GM23248 (cell line): ENCODE data around the gene RGL1. TPM values are rescaled to one million over a fixed set of nuclear protein-coding genes. Genes with fewer than 3 reads are reported as not detected.

Source experiments
- DNase-seq: peaks from one replicate; pipeline ENCODE4 v3.0.0-alpha.2; 2015
- H2AFZ ChIP-seq: fragments of 200-600 bp; sonication (generic); 2 replicates; pipeline ENCODE4 v1.6.1; 2016; ENCODE audit warnings: antibody characterized with exemption
- H3F3A ChIP-seq: fragments of 200-600 bp; sonication (generic); 2 replicates; pipeline ENCODE4 v1.6.1; 2016; ENCODE audit warnings: mild to moderate bottlenecking, antibody characterized with exemption, mixed run types; ENCODE audit not compliant: insufficient read depth
- H3K27ac ChIP-seq: fragments of 200-600 bp; sonication (generic); 2 replicates; pipeline ENCODE4 v1.5.1; 2016; ENCODE audit warnings: mild to moderate bottlenecking
- H3K27me3 ChIP-seq: fragments of 200-600 bp; sonication (generic); replicated peaks from 2 replicates; pipeline ENCODE4 v1.6.1; 2016; ENCODE audit warnings: mild to moderate bottlenecking; ENCODE audit not compliant: insufficient read depth
- H3K36me3 ChIP-seq: fragments of 200-600 bp; sonication (generic); 2 replicates; pipeline ENCODE4 v1.6.1; 2016; ENCODE audit warnings: low read depth, mild to moderate bottlenecking
- H3K4me1 ChIP-seq: fragments of 200-600 bp; sonication (generic); 2 replicates; pipeline ENCODE4 v1.6.1; 2016; ENCODE audit warnings: mild to moderate bottlenecking; ENCODE audit not compliant: insufficient read depth
- H3K4me2 ChIP-seq: fragments of 200-600 bp; sonication (generic); one replicate; pipeline ENCODE4 v1.6.1; 2016; ENCODE audit warnings: mild to moderate bottlenecking; ENCODE audit not compliant: unreplicated experiment
- H3K4me3 ChIP-seq: fragments of 200-600 bp; sonication (generic); 2 replicates; pipeline ENCODE4 v1.5.1; 2016; ENCODE audit warnings: mild to moderate bottlenecking
- H3K79me2 ChIP-seq: fragments of 200-600 bp; sonication (generic); 2 replicates; pipeline ENCODE4 v1.6.1; 2016; ENCODE audit warnings: mild to moderate bottlenecking; ENCODE audit not compliant: insufficient read depth
- H3K9ac ChIP-seq: fragments of 200-600 bp; sonication (generic); 2 replicates; pipeline ENCODE4 v1.6.1; 2016; ENCODE audit warnings: mild to moderate bottlenecking
- H3K9me2 ChIP-seq: fragments of 200-600 bp; sonication (generic); 2 replicates; pipeline ENCODE4 v1.6.1; 2016; ENCODE audit warnings: mixed run types, mild to moderate bottlenecking, moderate library complexity; ENCODE audit not compliant: insufficient read depth
- H3K9me3 ChIP-seq: fragments of 200-600 bp; sonication (generic); one replicate; pipeline ENCODE4 v1.6.1; 2017; ENCODE audit warnings: low read depth
- H4K20me1 ChIP-seq: fragments of 200-600 bp; sonication (generic); 2 replicates; pipeline ENCODE4 v1.6.0; 2016; ENCODE audit not compliant: insufficient read depth
- EZH2 ChIP-seq: fragments of 200-600 bp; sonication (generic); IDR thresholded peaks from 2 replicates; pipeline ENCODE4 v1.6.1; 2018; ENCODE audit warnings: antibody characterized with exemption, mild to moderate bottlenecking; ENCODE audit not compliant: insufficient read depth, poor library complexity, severe bottlenecking
- EZH2phosphoT487 ChIP-seq: fragments of 200-600 bp; sonication (generic); IDR thresholded peaks from 2 replicates; pipeline ENCODE4 v1.6.1; 2018; ENCODE audit warnings: antibody characterized with exemption, moderate library complexity, mild to moderate bottlenecking, low read depth; ENCODE audit not compliant: insufficient read depth
- WGBS, 2 experiments: methylation state at CpG; one replicate each; pipeline ENCODE4 v1.1.6; 2015 to 2017; ENCODE audit warnings: low lambda C conversion rate in 2 of 2, low coverage in 1 of 2; ENCODE audit errors: missing lambda C conversion rate in 2 of 2; 5-methylcytosine and 5-hydroxymethylcytosine counted together
- in situ Hi-C: fragments of 300-500 bp; cut with MboI; formaldehyde crosslinking; loops from 2 replicates; pipeline ENCODE4 v1.15.0; 2020
- polyA plus RNA-seq: library from polyadenylated mRNA; unstranded; fragments of >200 nt; fragmentation: Nextera tagmentation; extraction: Ambion mirVana; gene quantifications from 2 replicates; pipeline ENCODE4 v1.2.1, GENCODE V29; 2016
- total RNA-seq: library from RNA; depleted of rRNA; stranded (reverse); fragments of >200 nt; shearing (Covaris generic); gene quantifications from 2 replicates; pipeline ENCODE4 v1.2.3, GENCODE V29; 2014

RGL1 gene
- total and polyA plus RNA-seq, 2 experiments from 2014 or later = 9.4 to 13.4 TPM

DNA sequence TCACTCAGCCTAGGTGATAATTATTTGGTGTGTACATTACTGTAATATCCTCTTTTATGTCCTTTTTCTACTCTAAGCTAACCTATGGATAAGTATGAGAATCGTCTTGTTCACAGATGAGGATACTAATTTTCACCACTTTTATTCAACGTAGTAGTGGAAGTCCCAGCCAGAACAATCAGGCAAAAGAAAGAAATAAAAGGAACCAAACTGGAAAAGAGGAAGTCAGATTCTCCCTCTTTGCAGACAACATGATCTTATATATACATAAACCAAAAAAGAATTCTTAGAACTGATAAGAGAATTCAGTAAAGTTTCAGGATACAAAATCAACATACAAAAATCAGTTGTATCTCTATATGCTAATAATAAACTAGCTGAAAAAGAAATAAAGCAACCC, 12.6 kb upstream of the RGL1 start:
- H3K4me2 ChIP-seq = no peak overlapping the region
- H3K9ac ChIP-seq = no peak overlapping the region
- H3F3A ChIP-seq = no peaks in the 10 kb centered on the region
- no peak overlapping the region for H2AFZ ChIP-seq
- H3K36me3 ChIP-seq = no peaks in the 10 kb centered on the region
- no peaks in the 10 kb centered on the region for H3K79me2 ChIP-seq
- no peaks in the 10 kb centered on the region for H3K4me1 ChIP-seq
- no peak overlapping the region for H3K27ac ChIP-seq
- H3K4me3 ChIP-seq = no peak overlapping the region
- no peak for DNase-seq
- in situ Hi-C loops = no loop called here
- H3K27me3 ChIP-seq = no peaks in the 10 kb centered on the region
- WGBS, 2 experiments = 80 to 86% methylated on average over 2 of the region's 2 CpGs
- no peaks in the 10 kb centered on the region for H3K9me2 ChIP-seq
- peaks cover 4% of the 10 kb centered on the region; the same call in 1 of the 2 replicates for H4K20me1 ChIP-seq
- TF ChIP-seq EZH2 (no peak), EZH2phosphoT487 (no peak)
- H3K9me3 ChIP-seq = no peaks in the 10 kb centered on the region

DNA sequence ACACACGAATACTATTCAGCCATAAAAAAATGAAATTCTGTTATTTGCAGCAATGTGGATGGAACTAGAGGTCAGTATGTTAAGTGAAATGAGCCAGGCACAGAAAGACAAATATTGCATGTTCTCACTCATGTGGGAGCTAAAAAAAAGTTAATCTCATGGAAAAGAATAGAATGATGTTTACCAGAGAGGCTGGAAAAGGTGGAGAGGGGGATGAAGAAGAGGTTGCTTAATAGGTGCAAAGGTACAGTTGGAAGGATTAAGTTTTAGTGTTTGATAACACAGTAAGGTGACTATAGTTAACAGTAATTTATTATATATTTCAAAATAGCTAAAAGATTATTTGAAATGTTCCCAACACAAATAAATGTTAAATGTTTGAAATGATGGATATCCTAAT, 10.8 kb upstream of the RGL1 start:
- Histone ChIP-seq H3K4me3 (no peak overlapping the region), H3K4me2 (no peak overlapping the region), H2AFZ (no peak overlapping the region), H3F3A (no peaks in the 10 kb centered on the region), H3K9ac (no peak overlapping the region), H3K9me2 (no peaks in the 10 kb centered on the region), H3K9me3 (no peaks in the 10 kb centered on the region), H3K36me3 (no peaks in the 10 kb centered on the region), H4K20me1 (peaks cover 4% of the 10 kb centered on the region; the same call in 1 of the 2 replicates), H3K4me1 (no peaks in the 10 kb centered on the region), H3K27ac (no peak overlapping the region), H3K27me3 (no peaks in the 10 kb centered on the region), H3K79me2 (no peaks in the 10 kb centered on the region)
- DNase-seq = no peak
- 89 to 92% methylated on average over 1 of the region's 1 CpG for WGBS, 2 experiments
- in situ Hi-C loops = no loop called here
- TF ChIP-seq EZH2phosphoT487 (no peak), EZH2 (no peak)

DNA sequence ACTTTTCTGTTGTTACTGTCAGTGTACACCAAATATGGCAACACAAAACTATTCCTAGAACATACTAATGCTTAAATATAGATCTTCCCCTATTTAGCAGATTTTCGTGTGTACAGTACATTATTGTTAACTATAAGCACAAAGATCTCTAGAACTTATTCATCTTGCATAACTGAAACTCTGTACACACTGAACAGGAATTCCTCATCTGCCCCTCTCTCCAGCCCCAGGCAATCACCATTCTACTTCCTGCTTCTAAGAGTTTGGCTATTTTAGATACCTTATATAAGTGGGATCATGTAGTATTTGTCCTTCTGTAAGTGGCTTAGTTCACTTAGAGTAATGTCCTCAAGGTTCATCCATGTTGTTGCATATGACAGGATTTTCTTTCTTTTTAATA, 4.5 kb upstream of the RGL1 start:
- H2AFZ ChIP-seq = no peak overlapping the region
- H3K4me2 ChIP-seq = no peak overlapping the region
- no peak overlapping the region for H3K9ac ChIP-seq
- H4K20me1 ChIP-seq = no peaks in the 10 kb centered on the region
- WGBS, 2 experiments = 95 to 100% methylated on average over 1 of the region's 1 CpG
- no peak overlapping the region for H3K27ac ChIP-seq
- H3K4me3 ChIP-seq = no peak overlapping the region
- 0 out of 2 replicates have a peak, but pooled peaks cover 4% of the 10 kb centered on the region for H3K4me1 ChIP-seq
- TF ChIP-seq EZH2 = no peak
- TF ChIP-seq EZH2phosphoT487 = no peak
- H3K36me3 ChIP-seq = no peaks in the 10 kb centered on the region
- in situ Hi-C loops = no loop called here
- no peaks in the 10 kb centered on the region for H3K27me3 ChIP-seq
- H3K79me2 ChIP-seq = no peaks in the 10 kb centered on the region
- H3K9me2 ChIP-seq = no peaks in the 10 kb centered on the region
- H3F3A ChIP-seq = peaks cover 11% of the 10 kb centered on the region; the same call in 1 of the 2 replicates
- H3K9me3 ChIP-seq = no peaks in the 10 kb centered on the region
- DNase-seq = no peak

- peaks cover 11% of the 10 kb centered on the region; the same call in 1 of the 2 replicates for H3F3A ChIP-seq
- H3K4me1 ChIP-seq = peaks cover 12% of the 10 kb centered on the region
- no peaks in the 10 kb centered on the region for H3K79me2 ChIP-seq
- no peaks in the 10 kb centered on the region for H4K20me1 ChIP-seq
- TF ChIP-seq EZH2 (no peak), EZH2phosphoT487 (no peak)
- no peaks in the 10 kb centered on the region for H3K9me3 ChIP-seq
- H3K4me3 ChIP-seq = no peak overlapping the region
- 96 to 100% methylated on average over 2 of the region's 2 CpGs for WGBS, 2 experiments
- no peak overlapping the region for H3K9ac ChIP-seq
- H2AFZ ChIP-seq = no peak overlapping the region
- H3K4me2 ChIP-seq = no peak overlapping the region
- in situ Hi-C loops = no loop called here
- no peaks in the 10 kb centered on the region for H3K36me3 ChIP-seq
- no peaks in the 10 kb centered on the region for H3K9me2 ChIP-seq
- H3K27ac ChIP-seq = no peak overlapping the region
- DNase-seq = no peak
- no peaks in the 10 kb centered on the region for H3K27me3 ChIP-seq
Measured at GRCh38 chr1:183801649-183802048, 3.3 kb upstream of the RGL1 start.

GRCh38 chr1:183804387-183804786, 533 bp upstream of the RGL1 start:
- H3K36me3 ChIP-seq = no peaks in the 10 kb centered on the region
- H3K4me1 ChIP-seq = peaks cover 38% of the 10 kb centered on the region
- H3K9me3 ChIP-seq = no peaks in the 10 kb centered on the region
- H3K9me2 ChIP-seq = no peaks in the 10 kb centered on the region
- in situ Hi-C loops = no loop called here
- H3K4me2 ChIP-seq = peak overlapping the region; percentile 99
- TF ChIP-seq EZH2 (no peak), EZH2phosphoT487 (no peak)
- peak overlapping the region; percentile 64; the same call in 1 of the 2 replicates for H3K27ac ChIP-seq
- peak overlapping the region; percentile 90 for H2AFZ ChIP-seq
- no peaks in the 10 kb centered on the region for H3K27me3 ChIP-seq
- H4K20me1 ChIP-seq = no peaks in the 10 kb centered on the region
- peak overlapping the region; percentile 84 for H3K9ac ChIP-seq
- peak overlapping the region; percentile 97 for H3K4me3 ChIP-seq
- H3K79me2 ChIP-seq = 0 out of 2 replicates have a peak, but pooled peaks cover 6% of the 10 kb centered on the region
- 46 to 55% methylated on average over 5 of the region's 5 CpGs for WGBS, 2 experiments
- H3F3A ChIP-seq = peaks cover 36% of the 10 kb centered on the region
- DNase-seq = no peak
